Dermis blood vessel endothelial cell (primary cell): Measurements from ENCODE around the gene C18orf63. TPM values are rescaled to one million over a fixed set of nuclear protein-coding genes. Genes with fewer than 3 reads are reported as not detected.

ENCODE experiments used
- DNase-seq: peaks from one replicate; pipeline ENCODE4 v3.0.0; 2010
- total RNA-seq: library from RNA; depleted of rRNA; stranded (reverse); fragments of >200 nt; gene quantifications from 2 replicates; pipeline ENCODE4 v1.2.3, GENCODE V29; 2014

Gene C18orf63
- total RNA-seq, 1 donor from 2014 or later: not detected

DNA sequence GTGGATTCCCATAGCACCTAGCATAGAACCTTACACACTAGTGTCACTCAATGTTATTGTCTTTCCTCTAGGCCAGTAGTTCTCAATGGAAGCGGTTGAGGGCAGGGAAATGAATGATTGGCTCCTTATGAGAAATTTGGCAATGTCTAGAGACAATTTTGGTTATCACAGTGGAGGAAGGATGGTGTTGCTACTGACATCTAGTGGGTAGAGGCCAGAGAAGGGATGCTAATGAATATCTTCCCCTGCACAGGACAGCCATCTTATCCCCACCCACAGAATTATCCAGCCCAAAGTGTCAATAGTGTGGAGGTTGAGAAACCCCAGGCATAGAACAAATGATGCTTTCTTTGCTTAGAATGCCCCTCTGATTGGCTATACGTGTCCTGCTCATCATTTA, 15.8 kb downstream of the C18orf63 start:
- peak; percentile 34 for DNase-seq

DNA sequence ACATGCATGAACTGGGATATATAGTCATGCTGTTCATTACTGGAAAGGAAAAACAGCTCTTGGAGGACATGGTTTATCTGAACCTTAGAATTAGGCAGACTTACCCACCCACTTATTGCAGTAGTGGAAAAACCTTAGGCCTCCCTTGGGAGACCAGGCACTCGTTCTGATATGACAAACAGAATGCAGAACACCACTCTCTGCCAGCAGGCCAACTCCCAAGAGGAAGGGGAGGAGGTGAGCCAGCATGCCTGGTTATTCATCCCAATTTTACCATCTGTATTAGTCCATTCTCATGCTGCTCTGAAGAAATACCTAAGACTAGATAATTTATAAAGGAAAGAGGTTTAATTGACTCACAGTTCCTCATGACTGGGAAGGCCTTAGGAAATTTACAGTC, 17.5 kb downstream of the C18orf63 start:
- DNase-seq: no peak

DNA sequence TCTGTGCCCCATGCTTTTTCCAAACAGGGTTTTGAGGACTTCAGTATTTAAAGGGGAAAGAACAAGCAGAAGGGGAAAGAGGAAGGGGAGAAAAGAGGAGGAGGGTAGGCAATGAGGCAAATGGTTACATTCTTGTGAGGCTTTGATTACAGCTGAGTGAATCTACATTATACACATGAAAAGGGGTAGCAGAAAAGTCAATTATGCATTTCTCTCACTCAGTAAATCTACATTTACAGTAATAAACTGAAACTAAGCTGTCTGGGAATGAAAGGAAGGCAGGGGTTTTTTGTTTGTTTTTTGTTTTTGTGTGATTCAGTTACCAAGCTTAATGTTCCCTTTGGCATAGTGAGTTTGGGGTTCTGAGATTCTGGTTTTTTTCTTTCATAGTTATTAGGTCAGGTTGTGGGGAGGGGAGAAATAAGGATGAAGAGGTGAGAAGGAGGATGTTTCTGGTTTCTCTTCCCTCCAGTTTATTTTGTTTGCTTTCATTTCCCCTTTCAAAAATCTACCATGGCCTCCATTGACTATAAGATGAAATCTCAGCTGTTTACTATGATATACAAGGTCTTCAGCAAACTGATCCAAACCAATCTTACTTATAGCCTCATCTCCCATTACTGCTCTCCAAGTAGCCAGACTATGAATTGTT, 18.7 kb downstream of the C18orf63 start:
- no peak for DNase-seq

DNA sequence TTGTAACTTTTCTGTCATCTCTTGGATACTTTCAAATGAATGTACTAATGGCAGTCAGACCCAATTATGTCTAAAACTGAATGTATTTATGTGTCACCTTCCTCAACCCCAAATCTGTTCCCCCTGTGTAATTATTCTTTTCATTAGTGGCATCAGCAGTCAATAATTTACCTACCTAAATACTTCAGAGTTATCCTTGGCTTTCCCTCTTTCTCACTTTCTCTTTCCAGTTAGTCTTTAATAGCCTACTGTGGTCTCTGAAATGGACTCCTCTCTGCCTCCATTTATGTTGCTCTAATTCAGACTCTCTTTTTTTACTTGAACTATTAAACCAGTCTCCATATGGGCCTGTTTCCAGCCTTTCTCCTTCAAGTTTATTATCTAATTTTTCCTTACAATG, 21.0 kb downstream of the C18orf63 start:
- no peak for DNase-seq

DNA sequence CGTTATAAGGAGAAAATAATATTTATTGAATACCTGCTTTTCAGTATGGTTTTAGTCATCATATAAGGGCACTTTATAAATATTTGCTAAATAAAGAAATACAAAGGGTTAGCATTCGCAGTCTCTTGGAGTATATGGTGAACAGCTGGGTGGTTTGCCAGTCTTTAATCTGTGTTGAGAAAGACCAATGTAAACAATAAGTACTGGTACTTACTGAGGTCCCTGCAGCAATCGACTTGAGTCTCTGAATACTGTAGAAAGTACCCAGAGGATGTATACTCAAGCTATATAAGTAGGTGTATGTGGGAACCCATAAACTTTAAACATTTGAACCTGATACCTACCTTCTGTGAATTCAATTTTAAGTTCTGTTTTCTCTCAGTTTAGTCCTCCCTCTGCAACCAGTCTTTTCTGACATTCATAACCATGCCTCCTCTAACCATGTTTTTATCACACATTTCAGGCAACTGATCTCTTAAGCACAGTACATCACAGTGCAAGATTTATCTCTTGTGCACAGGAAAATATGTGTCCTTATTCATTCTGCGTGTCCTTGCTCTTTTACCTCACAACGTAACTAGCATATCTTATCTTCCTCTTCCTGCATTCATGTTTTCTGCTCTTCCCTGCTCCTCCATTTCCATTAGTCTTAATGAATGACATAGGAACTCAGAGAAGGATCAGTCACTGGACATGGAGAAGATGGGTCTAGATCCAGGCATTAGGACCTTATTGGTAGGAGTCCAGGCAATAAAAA, 21.7 kb downstream of the C18orf63 start:
- DNase-seq: no peak

DNA sequence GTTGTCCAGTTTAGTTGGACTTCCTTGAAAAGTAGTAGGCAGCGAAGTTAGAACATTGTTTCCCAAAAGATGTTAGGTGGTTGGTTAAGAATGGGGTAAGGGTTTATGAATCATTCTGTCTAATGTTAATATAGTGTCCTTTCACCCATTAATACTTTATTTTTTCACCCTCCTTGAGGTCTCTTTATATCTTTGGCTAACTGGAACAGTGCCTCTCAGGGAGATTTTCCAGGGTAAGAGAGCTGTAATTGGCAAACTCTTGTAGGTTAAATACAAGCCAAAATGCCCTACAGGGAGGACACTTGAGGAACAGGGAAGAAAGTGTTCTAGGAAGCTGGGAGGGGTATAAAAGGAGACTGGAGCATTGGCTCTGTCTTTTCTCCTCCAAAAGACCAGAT, 22.3 kb downstream of the C18orf63 start:
- DNase-seq: no peak

DNA sequence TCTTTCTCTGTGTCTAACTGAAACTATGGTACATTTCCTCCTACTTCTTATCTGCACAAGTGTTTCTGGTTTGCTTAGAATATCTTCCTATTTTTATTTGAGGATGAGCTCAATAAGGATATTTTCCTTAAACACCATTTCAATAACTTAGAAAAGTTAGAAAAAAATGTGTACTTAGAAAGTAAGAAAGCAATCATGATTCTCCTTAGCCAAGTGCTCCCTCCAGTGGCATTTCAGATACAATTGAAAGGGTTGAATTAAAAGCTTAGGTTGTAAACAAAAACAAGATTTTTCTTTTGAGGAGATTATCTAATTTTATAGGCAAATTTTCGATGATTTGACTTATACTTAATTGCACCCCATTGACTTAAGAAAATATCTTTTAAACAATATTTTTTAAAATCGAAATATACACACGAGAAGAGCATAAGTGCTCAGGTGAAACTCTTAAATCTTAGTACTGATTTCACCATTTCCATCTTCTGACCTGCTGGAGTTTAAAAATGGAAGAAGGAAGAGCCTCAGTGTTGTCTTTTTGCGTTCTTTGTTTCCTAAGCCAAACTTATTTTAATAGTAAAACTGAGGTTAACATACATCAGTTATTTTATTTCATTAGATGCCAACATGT, 26.9 kb downstream of the C18orf63 start:
- DNase-seq: peak; percentile 83

DNA sequence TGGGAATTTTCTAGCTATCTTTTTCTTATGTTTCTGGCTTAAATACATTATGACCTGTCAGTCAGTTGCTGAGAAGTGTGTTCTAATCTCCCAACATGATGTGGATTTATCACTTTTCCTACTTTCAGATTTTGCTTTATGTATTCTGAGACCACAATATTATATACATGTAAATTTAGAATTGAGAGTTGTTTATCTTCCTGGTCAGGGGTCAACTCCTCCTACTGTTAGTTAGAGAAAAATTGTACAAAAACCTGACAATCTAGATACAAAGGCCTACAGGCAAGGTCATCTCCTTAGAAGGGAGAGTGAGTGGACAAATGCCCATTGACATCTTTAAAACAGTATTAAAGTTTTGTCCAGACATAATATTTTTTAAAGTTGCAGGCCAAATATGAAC, 30.6 kb downstream of the C18orf63 start:
- DNase-seq: no peak

DNA sequence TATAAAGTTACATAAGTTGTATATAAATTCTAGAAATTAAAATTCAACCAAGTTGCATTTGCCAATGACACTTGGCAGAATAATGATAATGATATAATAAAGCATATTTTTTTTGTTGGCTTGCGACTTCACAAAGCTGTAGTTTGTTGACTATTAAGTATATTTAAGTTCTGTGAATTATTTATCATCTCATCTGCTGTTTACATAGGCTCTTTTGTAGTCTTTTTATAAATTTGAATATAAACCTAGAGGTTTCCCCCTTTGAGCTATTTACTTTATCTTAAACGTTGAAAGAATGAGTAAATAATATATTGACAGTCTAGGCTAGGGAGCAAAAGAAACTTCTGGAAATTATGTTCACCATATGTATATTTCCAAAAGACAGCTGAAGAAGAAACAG, 32.9 kb downstream of the C18orf63 start:
- DNase-seq: no peak

DNA sequence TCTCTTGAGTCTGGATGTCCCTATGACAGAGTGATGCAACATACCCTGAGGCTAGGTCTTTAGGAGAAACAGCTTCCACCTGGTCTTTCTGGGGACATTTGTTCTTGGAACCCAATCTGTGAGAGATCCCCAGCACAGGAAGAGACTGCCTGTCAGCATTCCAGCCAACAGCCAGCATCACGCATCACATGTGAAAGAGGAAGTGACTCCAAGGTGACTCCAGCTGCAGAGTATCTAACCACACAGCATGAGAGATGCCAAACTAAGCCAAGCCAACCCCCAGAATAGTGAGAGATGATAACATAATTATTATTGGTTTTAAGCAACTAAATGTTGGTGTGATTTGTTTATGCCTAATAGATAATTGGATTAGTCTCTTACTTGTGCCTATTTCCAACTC, 35.7 kb downstream of the C18orf63 start:
- peak; percentile 47 for DNase-seq

DNA sequence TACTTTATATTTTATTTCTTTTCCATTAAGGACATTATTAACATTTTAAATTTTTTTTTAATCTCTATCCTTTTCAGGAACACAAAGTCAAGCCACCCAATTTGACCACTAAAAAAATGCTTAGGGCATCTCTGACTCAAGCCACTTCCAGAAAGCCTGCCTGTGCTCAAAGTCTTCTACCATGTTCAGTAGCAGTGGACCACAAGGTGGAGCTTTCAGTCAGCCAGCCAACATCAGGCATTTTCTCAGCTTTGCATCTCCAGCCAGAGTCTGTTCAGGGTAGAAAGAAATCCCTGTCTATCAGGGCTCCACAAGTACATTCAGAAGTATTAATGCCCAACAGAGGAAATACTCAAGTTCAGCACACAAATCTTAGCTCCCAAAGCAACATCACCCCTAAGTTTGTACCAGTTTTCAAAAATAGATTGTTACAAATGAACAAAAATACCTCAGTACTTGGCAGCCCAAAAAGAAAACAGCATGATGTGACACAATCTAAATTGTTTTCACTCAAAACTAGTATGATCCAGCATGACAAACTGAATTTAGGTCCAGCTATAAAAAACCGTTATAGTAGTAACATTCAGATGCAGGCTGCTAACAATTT, 37.6 kb downstream of the C18orf63 start:
- peak; percentile 82 for DNase-seq

DNA sequence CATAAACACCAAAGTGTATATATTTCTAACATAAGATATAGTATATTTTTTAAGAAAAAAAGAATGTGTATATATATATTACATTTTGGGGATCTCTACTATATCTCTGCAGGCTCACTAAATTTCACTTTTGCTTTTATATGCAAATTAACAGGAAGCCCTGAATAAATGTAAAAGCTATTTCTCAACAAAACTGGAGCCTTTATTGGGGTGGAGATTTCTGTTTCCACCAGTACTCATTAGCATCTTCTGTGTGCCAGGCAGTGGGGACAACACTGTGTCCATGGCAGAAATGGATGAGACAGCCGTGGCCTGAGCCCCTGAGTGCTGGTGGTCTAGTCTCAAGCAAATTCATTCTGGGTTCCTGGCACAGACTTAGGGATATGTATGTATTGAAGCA, 41.3 kb downstream of the C18orf63 start:
- no peak for DNase-seq

DNA sequence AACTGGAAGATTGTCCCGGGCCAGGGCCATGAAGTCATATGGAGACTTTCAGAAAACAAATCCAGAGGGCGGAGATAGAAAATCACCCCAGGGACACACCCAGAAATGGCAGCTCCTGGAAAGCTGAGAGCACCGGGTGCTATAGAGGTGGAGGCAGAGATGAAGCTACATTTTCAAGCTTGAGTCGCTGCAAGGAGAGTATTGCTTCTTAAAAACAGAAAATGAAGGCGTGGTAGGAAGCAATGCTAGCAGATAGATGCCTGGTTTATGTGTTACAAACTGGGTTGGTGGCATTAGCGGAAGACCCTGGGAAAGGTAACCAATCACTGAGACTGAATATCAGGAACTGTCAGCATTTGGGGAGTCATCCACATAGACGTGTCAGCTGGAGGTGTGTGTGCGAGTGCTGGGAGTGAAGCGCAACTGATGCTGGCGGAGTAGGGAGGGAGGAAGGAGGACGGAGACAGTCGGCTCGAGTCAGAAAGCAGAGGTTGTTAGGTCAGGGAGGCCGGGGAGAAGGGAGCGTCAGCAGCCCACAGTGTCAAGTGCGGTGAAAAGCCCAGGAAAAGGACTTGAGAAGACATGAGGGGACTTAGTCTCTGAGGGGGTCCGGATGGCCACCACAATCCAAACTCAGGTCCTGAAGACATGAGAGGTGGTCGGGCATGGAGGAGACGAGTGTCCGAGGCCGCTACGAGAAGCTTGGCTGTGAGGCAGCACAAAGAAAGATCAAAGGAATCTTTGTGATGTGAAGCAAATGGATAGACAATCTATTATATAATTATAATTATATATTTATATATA, 45.4 kb downstream of the C18orf63 start:
- DNase-seq: no peak

DNA sequence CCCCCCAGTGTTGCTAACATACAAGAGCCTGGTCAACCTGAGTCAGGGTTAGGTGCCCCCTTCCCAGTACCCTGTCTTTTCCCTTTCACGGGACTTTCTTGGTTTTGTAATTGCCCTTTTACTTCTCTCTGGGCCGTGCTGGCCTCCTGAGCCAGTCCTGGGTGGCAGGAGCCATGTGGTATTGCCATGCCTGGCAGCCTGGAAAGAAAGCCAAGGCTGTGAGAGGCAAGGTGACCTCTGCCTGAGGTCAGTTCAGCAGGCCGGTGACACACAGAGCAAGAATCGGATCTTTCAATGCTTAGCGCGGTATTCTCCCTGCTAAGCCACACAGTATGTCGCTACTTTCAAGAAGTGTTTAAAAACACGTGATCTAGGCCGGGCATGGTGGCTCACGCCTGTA, 52.3 kb downstream of the C18orf63 start:
- DNase-seq: no peak

DNA sequence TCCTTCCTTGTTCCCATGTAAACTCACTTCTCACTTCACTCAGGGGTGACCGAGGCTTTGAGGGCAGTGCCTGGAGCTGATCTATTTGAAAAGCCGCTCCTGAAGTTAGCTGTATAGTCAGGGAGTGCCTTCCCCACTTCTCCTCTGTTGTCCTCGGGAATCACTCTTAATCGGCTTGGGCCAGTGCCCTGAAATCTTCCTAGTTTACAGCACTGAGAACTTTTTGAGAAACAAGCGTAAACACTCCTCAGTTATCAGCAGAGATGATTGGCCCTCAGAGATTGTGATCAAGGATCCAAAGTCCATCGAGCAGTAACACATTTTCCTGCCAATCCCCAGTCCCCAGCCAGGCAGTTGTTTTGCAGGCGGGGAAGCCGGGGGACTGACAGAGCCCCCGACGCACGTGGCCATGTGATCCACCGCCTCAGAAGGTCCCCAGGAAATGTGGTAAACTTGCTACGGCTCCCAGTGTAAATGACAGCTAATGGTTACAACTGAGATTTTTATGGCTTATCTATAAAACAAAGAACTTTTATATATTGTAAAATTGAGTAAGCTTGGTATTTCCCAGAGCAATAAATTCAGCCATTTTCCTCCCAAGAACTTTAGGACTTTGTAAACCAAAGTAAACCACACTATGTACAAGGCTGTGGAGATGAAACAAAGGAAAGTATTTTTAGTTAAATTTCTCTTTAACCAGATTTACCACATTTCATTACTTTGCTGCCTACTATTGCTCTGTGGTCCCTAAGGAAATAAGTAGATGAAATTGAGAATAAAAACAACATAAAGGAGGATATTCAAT, 53.5 kb downstream of the C18orf63 start:
- DNase-seq: no peak

DNA sequence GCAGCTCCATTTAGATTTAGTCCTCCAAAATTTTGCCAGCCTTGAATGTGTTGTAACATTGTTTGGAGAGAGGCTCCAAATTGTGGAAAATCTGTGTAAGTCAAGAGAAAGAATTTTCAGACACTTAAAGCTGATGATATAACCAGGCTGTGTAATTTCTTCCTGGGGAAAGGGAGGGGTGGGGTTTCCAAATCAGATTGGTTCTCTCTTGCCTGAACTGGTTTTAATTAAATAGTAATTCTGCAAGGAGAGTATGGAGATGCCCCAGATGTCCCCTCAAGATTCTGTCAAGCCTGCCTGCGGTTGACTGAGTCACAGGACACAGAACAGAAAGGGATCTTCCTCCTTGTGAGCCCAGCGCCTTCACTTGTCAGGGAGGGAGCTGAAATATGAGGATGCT, 54.5 kb downstream of the C18orf63 start:
- no peak for DNase-seq

DNA sequence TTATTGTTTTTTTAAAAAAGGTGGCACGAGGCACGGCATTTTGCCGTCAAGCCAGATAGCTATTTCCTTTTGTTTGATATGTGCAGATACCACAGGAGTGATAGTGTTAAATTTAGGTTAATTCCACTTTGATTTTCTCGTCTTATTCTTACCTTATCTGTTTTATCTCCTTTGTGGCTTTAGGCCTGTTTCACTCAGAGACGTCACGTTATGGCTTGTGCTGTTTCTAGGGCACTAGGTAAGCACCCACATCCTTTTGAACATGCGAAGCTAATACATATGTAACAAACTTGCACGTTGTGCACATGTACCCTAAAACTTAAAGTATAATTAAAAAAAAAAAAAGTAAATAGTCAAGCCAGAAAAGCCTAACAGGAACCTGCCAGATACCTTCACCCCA, 57.8 kb downstream of the C18orf63 start:
- DNase-seq: no peak

DNA sequence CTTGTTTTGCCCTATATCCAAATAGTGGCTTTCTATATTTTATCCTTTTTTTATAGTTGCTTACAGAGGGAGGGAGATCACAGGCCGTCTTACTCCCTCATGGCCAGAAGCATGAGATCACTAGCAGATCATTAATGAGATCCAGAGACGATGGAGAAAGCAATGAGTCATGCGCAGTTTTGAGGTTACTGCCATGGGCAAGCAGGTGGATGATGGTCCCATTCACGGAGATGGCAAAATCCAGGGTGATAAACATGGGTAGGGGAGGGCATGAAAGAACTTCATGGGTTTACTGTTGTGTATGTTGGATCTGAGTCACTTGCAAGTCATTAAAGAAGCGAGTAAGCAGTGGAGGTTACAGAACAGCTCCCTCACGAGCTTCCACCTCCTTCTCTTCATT, 60.4 kb downstream of the C18orf63 start:
- DNase-seq: no peak

DNA sequence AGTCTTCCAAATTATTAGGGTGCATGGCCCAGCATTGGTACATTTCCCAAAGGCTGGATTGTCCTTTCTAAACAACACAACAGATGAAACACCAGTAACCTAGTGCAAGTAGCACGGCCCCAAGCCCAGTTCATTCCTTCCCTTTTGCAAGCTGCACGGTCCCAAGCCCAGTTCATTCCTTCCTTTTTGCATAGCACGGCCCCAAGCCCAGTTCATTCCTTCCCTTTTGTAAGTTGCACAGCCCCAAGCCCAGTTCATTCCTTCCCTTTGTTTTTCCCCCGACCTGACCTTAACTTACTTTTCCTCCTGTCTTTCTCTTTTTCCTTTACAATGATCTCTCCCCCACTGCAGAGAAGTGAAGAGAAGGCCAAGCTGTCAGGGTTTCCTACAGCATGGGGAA, 60.9 kb downstream of the C18orf63 start:
- DNase-seq: no peak

DNA sequence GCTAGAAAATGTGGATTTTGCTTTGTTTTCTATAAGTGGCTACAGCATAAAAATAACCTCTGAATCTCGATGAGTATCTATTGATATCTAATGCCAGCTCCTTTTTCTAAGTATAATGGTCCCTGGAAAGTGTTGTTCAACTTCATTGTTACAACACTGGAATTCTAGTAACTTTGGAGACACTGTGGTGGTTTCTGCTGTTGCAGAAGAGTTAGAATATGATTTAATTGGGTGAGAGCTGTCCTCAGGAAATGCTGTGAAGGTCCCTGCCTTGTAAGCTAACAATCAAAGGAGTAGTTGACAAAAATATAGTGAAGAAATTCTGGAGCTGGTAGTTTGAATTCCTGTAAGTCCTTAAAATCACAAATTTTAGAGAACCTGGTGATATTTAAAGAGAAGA, 62.1 kb downstream of the C18orf63 start:
- no peak for DNase-seq

DNA sequence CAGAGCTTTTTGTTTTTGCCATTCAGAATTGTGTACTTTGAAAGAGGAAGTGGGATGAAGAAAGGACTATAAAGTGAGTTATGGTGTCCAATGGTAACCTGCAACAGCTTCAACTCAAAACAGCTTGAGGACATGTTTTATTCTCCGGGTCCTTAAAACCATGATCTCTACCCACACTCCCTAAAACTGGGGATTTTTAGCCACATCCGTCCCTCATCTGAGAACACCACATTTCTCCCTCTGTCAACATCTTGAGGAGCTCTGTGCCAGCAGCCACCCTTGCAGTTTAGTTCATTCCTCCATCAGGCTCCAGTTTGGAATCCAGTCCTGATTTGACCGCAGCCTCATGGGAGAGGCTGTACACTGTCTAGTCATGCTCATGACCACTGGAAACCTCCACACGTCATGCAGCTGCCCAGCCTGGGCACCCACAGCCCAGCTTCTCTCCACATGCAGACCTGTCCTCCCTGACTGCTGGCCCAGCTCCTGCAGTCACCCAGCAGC, 62.6 kb downstream of the C18orf63 start:
- no peak for DNase-seq

DNA sequence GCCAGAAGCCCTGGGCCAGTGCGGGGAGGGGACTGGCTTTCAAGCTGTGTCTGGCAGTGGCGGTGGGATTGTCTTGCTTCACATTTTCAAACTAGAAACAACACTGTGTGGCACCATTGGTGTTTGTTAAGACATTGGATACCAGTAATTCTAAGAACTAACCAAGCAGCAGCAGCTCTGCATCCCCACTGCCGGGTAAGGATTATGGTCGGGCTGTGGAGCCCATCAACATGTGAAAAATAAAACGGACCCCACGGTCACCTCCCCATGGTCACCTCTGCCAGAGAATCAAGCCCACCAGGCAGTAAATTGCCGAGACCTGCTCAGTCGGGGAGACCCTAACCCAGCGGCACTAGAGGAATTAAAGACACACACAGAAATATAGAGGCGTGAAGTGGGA, 65.3 kb downstream of the C18orf63 start:
- no peak for DNase-seq
